Esophagus squamous epithelium (tissue), 4 donors: ENCODE results near the gene GABBR1.

ENCODE experiments used
- CTCF ChIP-seq, 6 experiments: fragments of 450-650 bp in 4 of 6; fragments of 200-600 bp in 2 of 6; sonication (generic) in 2 of 6; IDR thresholded peaks; one replicate each; pipeline ENCODE4 v1.5.1; 2016 to 2019; ENCODE audit warnings: antibody characterized with exemption in 6 of 6, mild to moderate bottlenecking in 4 of 6, moderate library complexity in 4 of 6
- POLR2A ChIP-seq, 4 donors: fragments of 450-650 bp; IDR thresholded peaks; one replicate each; pipeline ENCODE4 v1.6.1; 2017; ENCODE audit warnings: antibody characterized with exemption in 4 of 4, mild to moderate bottlenecking in 4 of 4, moderate library complexity in 3 of 4

- no peak for TF ChIP-seq CTCF (IDR thresholded peaks at IDR 0.05)
- no peak for TF ChIP-seq POLR2A (IDR thresholded peaks at IDR 0.05)
Observed at GRCh38 chr6:29596381-29596900, 36.5 kb downstream of the GABBR1 start.
